ENCODE measurements around the gene LTBP1.

DNA sequence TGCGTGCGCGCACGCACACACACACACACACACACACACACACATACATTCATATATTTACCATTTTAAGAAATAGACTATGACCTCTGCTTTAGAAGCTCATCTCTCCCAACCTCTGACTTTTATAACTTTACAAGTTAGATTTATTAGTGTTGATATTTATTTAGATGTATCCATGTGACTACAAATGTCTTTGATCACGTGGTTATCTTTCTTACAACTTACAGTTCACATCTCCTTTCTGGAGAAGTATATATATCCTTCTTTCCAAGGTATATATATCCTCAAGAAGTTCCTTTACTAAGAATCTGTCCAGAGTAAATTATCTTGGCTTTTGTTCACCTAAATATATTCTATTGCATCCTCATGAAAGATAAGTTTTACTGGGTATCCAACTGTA lies 16.3 kb upstream of the LTBP1 start:
- TF ChIP-seq, protein P1, sequence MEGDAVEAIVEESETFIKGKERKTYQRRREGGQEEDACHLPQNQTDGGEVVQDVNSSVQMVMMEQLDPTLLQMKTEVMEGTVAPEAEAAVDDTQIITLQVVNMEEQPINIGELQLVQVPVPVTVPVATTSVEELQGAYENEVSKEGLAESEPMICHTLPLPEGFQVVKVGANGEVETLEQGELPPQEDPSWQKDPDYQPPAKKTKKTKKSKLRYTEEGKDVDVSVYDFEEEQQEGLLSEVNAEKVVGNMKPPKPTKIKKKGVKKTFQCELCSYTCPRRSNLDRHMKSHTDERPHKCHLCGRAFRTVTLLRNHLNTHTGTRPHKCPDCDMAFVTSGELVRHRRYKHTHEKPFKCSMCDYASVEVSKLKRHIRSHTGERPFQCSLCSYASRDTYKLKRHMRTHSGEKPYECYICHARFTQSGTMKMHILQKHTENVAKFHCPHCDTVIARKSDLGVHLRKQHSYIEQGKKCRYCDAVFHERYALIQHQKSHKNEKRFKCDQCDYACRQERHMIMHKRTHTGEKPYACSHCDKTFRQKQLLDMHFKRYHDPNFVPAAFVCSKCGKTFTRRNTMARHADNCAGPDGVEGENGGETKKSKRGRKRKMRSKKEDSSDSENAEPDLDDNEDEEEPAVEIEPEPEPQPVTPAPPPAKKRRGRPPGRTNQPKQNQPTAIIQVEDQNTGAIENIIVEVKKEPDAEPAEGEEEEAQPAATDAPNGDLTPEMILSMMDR (optimal IDR thresholded peaks at IDR 0.05 in 1 of 3, IDR thresholded peaks at IDR 0.05 in 1 of 3, conservative IDR thresholded peaks at IDR 0.05 in 1 of 3; ENCODE audit: extremely low read depth in 1 of 3, insufficient read depth in 2 of 3, low read length in 3 of 3): no peak
- no peak for TF ChIP-seq EZH2 (IDR thresholded peaks at IDR 0.05; ENCODE audit: low read length)

Measured in keratinocyte (primary cell).